ENCODE data around the gene ADAM8. TPM values are rescaled to one million over a fixed set of nuclear protein-coding genes. Genes with fewer than 3 reads are reported as not detected.

The ADAM8 gene
- total RNA-seq, 1 donor from 2014 or later, result 6.2 TPM

DNA sequence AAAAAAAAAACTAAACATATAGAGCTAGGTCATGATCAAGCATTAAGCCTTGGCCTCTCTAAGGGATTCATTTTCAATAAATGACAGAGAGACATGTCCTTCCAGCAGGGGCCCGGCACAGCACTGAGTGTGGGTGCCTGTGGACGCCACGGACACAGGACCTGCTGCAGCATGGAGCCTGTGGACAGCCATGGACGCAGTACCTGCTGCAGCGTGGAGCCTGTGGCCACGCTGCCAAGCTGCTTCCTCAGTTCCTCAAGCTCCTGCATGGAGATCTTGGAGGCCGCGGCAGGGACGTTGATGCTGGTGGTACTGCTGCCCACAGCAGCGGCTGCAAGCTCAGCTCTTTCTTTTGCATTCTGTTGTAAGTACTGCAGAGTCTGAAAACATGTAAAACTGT, 22.6 kb upstream of the ADAM8 start:
- Mint-ChIP-seq H3K9me3 (no peaks in the 10 kb centered on the region), H3K36me3 (peaks cover 4% of the 10 kb centered on the region), H3K27ac (no peak overlapping the region), H3K27me3 (no peaks in the 10 kb centered on the region), H3K4me3 (no peak overlapping the region), H3K4me1 (ENCODE audit: unreplicated experiment) (no peaks in the 10 kb centered on the region)
- DNase-seq (ENCODE audit: extremely low spot score, unreplicated experiment), result no peak
- TF ChIP-seq, protein P1, sequence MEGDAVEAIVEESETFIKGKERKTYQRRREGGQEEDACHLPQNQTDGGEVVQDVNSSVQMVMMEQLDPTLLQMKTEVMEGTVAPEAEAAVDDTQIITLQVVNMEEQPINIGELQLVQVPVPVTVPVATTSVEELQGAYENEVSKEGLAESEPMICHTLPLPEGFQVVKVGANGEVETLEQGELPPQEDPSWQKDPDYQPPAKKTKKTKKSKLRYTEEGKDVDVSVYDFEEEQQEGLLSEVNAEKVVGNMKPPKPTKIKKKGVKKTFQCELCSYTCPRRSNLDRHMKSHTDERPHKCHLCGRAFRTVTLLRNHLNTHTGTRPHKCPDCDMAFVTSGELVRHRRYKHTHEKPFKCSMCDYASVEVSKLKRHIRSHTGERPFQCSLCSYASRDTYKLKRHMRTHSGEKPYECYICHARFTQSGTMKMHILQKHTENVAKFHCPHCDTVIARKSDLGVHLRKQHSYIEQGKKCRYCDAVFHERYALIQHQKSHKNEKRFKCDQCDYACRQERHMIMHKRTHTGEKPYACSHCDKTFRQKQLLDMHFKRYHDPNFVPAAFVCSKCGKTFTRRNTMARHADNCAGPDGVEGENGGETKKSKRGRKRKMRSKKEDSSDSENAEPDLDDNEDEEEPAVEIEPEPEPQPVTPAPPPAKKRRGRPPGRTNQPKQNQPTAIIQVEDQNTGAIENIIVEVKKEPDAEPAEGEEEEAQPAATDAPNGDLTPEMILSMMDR (conservative IDR thresholded peaks at IDR 0.05), result no peak

DNA sequence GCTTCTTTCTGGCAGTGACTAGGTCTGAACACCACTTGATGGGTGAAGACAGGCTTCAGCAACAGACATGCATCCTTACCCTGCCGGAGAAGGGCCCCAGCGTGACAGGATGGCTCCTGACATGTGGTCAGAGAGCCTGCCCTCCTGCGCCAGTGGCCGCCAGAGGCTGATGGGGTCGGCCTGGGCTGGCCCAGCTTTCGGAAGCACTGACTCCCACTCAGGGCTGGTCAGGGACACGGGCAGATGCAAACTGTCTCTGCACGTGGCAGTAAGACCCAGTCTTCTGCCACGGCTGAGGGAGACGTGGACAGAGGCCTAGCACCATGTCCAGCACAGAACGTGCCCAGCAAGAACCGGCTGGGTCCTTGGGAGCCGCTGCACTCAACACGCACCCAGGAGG, 21.8 kb upstream of the ADAM8 start:
- Mint-ChIP-seq H3K27ac (no peak overlapping the region), H3K27me3 (no peaks in the 10 kb centered on the region), H3K9me3 (no peaks in the 10 kb centered on the region), H3K4me3 (no peak overlapping the region), H3K36me3 (peaks cover 4% of the 10 kb centered on the region), H3K4me1 (ENCODE audit: unreplicated experiment) (no peaks in the 10 kb centered on the region)
- DNase-seq (ENCODE audit: extremely low spot score, unreplicated experiment), result no peak
- TF ChIP-seq, protein P1 (conservative IDR thresholded peaks at IDR 0.05), result no peak

DNA sequence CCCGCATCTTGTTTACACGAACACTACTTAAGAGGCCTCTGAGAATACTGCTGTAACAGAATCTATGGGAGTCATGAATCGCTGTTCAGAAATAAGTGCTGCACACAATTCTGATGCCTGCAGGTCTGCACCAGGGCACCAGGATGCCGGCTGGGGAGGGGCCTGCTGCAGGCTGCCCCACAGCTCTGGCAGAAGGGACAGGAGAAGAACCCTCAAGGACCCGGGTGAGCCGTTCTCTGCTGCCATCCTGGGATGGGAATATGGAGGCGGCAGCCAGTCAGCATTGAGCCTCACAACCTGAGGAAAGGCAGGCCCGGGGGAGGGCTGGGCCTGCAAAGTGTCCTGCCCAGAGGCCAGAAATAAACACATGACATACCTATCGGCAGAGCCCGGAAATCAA, 20.8 kb upstream of the ADAM8 start:
- H3K36me3 Mint-ChIP-seq, result peaks cover 4% of the 10 kb centered on the region
- no peak for DNase-seq (ENCODE audit: extremely low spot score, unreplicated experiment)
- H3K4me3 Mint-ChIP-seq, result no peak overlapping the region
- H3K4me1 Mint-ChIP-seq (ENCODE audit: unreplicated experiment), result no peaks in the 10 kb centered on the region
- TF ChIP-seq, protein P1 (conservative IDR thresholded peaks at IDR 0.05), result no peak
- no peaks in the 10 kb centered on the region for H3K9me3 Mint-ChIP-seq
- H3K27me3 Mint-ChIP-seq, result no peaks in the 10 kb centered on the region
- no peak overlapping the region for H3K27ac Mint-ChIP-seq

DNA sequence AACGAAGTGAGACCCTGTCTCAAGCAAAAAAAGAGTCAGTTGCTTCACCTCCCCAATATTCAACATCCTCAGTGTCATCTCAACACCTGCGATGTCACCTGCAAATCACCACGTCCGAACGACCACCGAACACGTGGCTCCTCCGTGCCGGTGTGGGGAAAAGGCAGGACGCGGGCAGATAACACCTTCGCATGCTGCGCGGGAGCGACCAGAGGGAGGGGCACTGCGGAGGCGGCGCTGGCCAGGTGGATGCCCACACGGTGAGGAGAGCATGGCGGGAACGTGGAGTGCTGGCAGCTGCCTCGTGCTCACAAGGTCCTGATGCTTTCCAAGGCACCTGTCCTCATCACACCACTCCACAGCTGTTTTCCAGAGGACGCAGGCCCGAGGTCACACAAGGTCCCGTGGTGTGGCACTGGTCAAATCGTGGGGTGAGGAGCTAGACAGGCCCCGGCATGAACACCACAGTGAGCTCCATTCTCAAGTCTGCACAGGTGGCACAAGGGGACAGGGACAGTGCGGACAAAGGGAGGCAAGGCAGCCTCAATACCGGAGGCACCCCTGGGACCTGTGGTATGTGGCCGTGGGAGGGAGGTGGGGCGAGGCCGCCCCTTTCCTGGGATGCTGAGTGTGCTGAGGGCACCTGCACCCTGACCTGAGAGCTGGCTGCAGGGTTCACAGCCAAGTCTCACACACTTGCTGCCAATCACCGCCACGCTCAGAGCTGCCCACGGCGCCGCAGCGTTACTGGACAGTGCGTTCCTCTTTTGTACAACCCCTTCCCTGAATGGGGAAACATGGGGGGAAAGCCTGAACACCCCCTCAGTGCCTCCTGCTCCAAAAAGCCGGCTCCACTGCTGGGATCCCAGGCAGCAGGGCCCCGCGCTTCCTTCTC, 19.0 kb upstream of the ADAM8 start:
- TF ChIP-seq, protein P1 (conservative IDR thresholded peaks at IDR 0.05), result no peak
- DNase-seq (ENCODE audit: extremely low spot score, unreplicated experiment), result no peak
- Mint-ChIP-seq H3K4me1 (ENCODE audit: unreplicated experiment) (no peaks in the 10 kb centered on the region), H3K9me3 (no peaks in the 10 kb centered on the region), H3K27me3 (no peaks in the 10 kb centered on the region), H3K4me3 (no peak overlapping the region), H3K36me3 (peaks cover 6% of the 10 kb centered on the region), H3K27ac (no peak overlapping the region)

DNA sequence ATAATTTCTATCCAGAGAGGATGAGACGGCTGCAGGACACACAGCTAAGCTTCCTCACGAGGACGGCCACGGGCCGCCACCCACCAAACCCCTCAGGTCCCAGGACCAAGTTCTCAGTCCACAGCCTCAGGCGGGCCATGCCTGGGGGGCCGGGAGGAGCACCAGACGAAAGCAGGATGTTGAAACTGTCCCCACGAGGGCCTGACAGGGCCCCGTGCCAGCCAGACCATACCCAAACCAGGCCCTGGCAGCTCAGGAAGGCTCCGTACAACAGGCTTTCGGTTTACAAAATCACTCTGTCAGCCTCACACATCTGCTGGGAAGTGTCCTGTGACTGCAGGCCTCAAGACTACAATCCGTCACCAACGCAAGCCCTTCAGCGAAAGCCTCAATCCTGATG, 17.5 kb upstream of the ADAM8 start:
- DNase-seq (ENCODE audit: extremely low spot score, unreplicated experiment), result no peak
- Mint-ChIP-seq H3K4me1 (ENCODE audit: unreplicated experiment) (no peaks in the 10 kb centered on the region), H3K27ac (no peak overlapping the region), H3K27me3 (no peaks in the 10 kb centered on the region), H3K9me3 (no peaks in the 10 kb centered on the region), H3K4me3 (no peak overlapping the region), H3K36me3 (peaks cover 7% of the 10 kb centered on the region)
- TF ChIP-seq, protein P1 (conservative IDR thresholded peaks at IDR 0.05), result no peak
